Measurements from ENCODE around the gene COL11A1. TPM values are rescaled to one million over a fixed set of nuclear protein-coding genes. Genes with fewer than 3 reads are reported as not detected.

COL11A1 gene
- total and polyA plus RNA-seq, 2 of the 13 experiments (the other 11 are each of a cell fraction or from before 2014, with no cell fraction given): not detected

DNA sequence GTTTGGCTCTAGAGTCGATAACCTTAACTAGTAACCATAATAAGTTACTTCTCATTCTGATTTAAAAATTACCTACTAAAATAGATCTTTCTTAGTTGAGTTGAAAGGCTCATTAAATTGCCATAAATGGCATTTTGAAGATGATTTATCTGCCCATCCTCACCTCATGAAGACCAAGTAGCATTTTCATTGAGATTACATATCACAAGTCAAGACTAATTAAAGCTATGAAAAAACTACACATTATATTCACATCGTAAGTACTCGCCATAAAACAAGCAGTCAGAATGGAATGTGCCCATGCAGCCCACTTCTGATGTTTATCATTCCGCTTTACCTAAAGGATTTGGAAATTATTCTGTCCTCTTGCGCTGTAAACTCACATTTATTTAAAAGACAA lies 212.0 kb downstream of the COL11A1 start:
- DNase-seq (ENCODE audit: low spot score): no peak
- H2AFZ ChIP-seq (ENCODE audit: low read length): no peak overlapping the region
- no peaks in the 10 kb centered on the region for H3K9me3 ChIP-seq (ENCODE audit: low read length)
- no peak overlapping the region for H3K4me2 ChIP-seq (ENCODE audit: low read depth, low read length)
- no peak for ATAC-seq
- POLR2A ChIA-PET: no interaction called here
- 12% methylated on average over 5 of the region's 5 CpGs for WGBS (ENCODE audit: low lambda C conversion rate)
- H4K20me1 ChIP-seq (ENCODE audit: insufficient read depth, low read length): no peaks in the 10 kb centered on the region
- H3K27ac ChIP-seq (ENCODE audit: extremely low read length, insufficient read depth, low read length): no peak overlapping the region
- H3K4me3 ChIP-seq (replicated peaks in 1 of 3; ENCODE audit: insufficient read depth in 1 of 3, low read depth in 2 of 3, low read length in 3 of 3): no peak overlapping the region
- no peak for FAIRE-seq
- in situ Hi-C loops (cut with HindIII; ENCODE audit: extremely low pct_ligation_motif_present, low pct_unique_long_range_greater_than_20kb): no loop called here
- H3K27me3 ChIP-seq (ENCODE audit: control insufficient read depth in 1 of 2, insufficient read depth in 2 of 2, low read length in 2 of 2): no peaks in the 10 kb centered on the region
- BruUV-seq (replicated peaks): no TSS peak
- H3K36me3 ChIP-seq (replicated peaks in 1 of 2; ENCODE audit: control insufficient read depth in 1 of 2, insufficient read depth in 2 of 2, low read length in 2 of 2): no peaks in the 10 kb centered on the region
- H3K9ac ChIP-seq (ENCODE audit: insufficient read depth, low read depth, low read length): no peak overlapping the region
- H3K79me2 ChIP-seq (ENCODE audit: insufficient read depth, low read length): no peaks in the 10 kb centered on the region
- CTCF ChIA-PET (ENCODE audit: low intra/inter-chr PET ratio, low total read pairs): no interaction called here
- TF ChIP-seq ZNF660 (CRISPR knock-in tag; IDR thresholded peaks at IDR 0.05; ENCODE audit: borderline replicate concordance, low read depth): no peak
- TF ChIP-seq, protein P1, sequence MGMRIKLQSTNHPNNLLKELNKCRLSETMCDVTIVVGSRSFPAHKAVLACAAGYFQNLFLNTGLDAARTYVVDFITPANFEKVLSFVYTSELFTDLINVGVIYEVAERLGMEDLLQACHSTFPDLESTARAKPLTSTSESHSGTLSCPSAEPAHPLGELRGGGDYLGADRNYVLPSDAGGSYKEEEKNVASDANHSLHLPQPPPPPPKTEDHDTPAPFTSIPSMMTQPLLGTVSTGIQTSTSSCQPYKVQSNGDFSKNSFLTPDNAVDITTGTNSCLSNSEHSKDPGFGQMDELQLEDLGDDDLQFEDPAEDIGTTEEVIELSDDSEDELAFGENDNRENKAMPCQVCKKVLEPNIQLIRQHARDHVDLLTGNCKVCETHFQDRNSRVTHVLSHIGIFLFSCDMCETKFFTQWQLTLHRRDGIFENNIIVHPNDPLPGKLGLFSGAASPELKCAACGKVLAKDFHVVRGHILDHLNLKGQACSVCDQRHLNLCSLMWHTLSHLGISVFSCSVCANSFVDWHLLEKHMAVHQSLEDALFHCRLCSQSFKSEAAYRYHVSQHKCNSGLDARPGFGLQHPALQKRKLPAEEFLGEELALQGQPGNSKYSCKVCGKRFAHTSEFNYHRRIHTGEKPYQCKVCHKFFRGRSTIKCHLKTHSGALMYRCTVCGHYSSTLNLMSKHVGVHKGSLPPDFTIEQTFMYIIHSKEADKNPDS (CRISPR knock-in tag; IDR thresholded peaks at IDR 0.05): no peak
- TF ChIP-seq, protein P2, sequence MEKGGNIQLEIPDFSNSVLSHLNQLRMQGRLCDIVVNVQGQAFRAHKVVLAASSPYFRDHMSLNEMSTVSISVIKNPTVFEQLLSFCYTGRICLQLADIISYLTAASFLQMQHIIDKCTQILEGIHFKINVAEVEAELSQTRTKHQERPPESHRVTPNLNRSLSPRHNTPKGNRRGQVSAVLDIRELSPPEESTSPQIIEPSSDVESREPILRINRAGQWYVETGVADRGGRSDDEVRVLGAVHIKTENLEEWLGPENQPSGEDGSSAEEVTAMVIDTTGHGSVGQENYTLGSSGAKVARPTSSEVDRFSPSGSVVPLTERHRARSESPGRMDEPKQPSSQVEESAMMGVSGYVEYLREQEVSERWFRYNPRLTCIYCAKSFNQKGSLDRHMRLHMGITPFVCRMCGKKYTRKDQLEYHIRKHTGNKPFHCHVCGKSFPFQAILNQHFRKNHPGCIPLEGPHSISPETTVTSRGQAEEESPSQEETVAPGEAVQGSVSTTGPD (CRISPR knock-in tag; IDR thresholded peaks at IDR 0.05): no peak
- TF ChIP-seq, protein P3, sequence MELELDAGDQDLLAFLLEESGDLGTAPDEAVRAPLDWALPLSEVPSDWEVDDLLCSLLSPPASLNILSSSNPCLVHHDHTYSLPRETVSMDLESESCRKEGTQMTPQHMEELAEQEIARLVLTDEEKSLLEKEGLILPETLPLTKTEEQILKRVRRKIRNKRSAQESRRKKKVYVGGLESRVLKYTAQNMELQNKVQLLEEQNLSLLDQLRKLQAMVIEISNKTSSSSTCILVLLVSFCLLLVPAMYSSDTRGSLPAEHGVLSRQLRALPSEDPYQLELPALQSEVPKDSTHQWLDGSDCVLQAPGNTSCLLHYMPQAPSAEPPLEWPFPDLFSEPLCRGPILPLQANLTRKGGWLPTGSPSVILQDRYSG (CRISPR knock-in tag; IDR thresholded peaks at IDR 0.05): no peak
- no peak for TF ChIP-seq ZNF329 (CRISPR knock-in tag; IDR thresholded peaks at IDR 0.05; ENCODE audit: low read depth)
- no peak for TF ChIP-seq ZNF530 (CRISPR knock-in tag; IDR thresholded peaks at IDR 0.05; ENCODE audit: low read depth)
- no peak for TF ChIP-seq ZNF652 (CRISPR knock-in tag; IDR thresholded peaks at IDR 0.05; ENCODE audit: borderline replicate concordance, low read depth)
- TF ChIP-seq, protein P4, sequence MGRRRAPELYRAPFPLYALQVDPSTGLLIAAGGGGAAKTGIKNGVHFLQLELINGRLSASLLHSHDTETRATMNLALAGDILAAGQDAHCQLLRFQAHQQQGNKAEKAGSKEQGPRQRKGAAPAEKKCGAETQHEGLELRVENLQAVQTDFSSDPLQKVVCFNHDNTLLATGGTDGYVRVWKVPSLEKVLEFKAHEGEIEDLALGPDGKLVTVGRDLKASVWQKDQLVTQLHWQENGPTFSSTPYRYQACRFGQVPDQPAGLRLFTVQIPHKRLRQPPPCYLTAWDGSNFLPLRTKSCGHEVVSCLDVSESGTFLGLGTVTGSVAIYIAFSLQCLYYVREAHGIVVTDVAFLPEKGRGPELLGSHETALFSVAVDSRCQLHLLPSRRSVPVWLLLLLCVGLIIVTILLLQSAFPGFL (CRISPR knock-in tag; IDR thresholded peaks at IDR 0.05): no peak
- no peak for TF ChIP-seq ZSCAN29 (CRISPR knock-in tag; conservative IDR thresholded peaks at IDR 0.05)
- TF ChIP-seq, protein P5, sequence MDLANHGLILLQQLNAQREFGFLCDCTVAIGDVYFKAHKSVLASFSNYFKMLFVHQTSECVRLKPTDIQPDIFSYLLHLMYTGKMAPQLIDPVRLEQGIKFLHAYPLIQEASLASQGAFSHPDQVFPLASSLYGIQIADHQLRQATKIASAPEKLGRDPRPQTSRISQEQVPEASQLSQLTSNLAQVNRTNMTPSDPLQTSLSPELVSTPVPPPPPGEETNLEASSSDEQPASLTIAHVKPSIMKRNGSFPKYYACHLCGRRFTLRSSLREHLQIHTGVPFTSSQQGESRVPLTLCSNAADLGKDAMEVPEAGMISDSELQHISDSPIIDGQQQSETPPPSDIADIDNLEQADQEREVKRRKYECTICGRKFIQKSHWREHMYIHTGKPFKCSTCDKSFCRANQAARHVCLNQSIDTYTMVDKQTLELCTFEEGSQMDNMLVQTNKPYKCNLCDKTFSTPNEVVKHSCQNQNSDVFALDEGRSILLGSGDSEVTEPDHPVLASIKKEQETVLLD (CRISPR knock-in tag; IDR thresholded peaks at IDR 0.05; ENCODE audit: low read depth): no peak
- no peaks in the 10 kb centered on the region for H3K4me1 ChIP-seq (ENCODE audit: insufficient read depth, low read length)
- intact Hi-C loops (cut with micrococcal nuclease; ENCODE audit: unreplicated experiment): no loop called here
